HG03520 (cell line): Measurements from ENCODE around the gene TUBGCP5.
"Not testable (repeated sequence)": the region's sequence is repeated elsewhere in the genome, so short reads cannot be mapped to it uniquely, and the experiment has no call there.

Experiments
- ATAC-seq: cut with Tn5 transposase; IDR thresholded peaks from one replicate; pipeline ENCODE4 v1.9.1; 2021; ENCODE audit warnings: mild to moderate bottlenecking, moderate library complexity; ENCODE audit not compliant: unreplicated experiment

TUBGCP5 gene

DNA sequence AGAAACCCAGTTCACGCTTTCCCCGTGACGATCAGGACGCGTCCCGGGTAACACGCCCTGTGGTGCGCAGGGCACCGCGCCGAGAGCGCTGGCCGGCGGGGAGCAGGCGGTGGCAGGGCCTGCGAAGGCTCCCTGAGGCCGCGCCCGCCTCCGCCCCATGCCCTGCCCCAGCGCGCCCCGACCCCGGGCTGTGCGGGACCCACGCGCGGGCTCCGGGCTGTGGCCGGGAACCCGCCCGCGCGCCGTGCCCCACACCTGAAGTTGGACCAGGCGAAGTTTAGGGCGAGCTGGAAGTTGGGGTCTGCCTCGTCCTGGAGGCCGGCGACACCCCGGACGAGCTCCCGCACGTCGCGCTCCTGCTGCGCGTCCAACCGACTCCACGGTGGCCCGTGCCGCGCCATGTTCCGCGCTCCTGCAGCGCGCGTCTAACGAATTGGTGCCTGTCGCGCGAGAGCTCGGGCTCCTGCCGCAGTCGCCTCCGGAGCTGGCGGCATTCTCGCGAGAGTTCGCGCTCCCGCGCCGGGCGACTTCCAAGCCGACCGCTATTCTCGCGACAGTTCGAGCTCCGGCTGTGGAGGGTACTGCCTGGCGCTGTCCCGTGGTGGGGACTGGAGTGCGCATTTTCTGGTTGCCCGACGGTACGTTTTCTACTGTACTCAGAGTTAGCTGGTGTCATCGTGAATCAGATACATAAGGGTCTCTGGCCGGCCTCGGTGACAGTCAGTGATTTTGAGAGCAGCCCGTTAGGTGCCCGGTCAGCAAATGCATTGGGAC lies at the start of gene TUBGCP5:
TSS of gene TUBGCP5 (minus strand) at position 427 of the 774 bp plus-strand sequence. CDS start at position 401, 26 bp downstream.
- ATAC-seq = peak; percentile 89

GRCh38 chr15:23083115-23083514 lies 43.7 kb upstream of the TUBGCP5 start:
- ATAC-seq = no peak

DNA sequence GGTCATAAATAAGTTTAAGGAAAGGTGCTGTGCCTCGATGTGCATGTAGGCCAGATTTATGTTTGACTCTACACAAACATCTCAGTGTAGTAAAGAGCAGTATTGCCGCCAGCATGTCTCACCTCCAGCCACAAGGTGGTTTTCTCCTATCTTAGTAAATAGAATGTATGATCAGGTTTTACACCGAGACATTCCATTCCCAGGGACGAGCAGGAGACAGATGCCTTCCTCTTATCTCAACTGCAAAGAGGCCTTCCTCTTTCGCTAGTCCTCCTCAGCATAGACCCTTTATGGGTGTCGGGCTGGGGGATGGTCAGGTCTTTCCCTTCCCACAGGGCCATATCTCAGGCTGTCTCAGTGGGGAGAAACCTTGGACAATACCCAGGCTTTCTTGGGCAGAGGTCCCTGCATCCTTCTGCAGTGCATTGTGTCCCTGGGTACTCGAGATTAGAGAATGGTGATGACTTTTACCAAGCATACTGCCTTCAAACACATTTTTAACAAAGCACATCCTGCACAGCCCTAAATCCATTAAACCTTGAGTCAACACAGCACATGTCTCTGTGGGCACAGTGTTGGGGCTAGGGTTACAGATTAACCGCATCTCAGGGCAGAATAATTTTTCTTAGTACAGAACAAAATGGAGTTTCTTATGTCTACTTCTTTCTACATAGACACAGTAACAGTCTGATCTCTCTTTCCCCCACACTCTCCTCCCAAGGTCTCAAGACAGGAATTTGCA lies 42.8 kb upstream of the TUBGCP5 start:
- not testable (repeated sequence) for ATAC-seq

- ATAC-seq = no peak
Measured at GRCh38 chr15:23081271-23081670, 41.9 kb upstream of the TUBGCP5 start.

DNA sequence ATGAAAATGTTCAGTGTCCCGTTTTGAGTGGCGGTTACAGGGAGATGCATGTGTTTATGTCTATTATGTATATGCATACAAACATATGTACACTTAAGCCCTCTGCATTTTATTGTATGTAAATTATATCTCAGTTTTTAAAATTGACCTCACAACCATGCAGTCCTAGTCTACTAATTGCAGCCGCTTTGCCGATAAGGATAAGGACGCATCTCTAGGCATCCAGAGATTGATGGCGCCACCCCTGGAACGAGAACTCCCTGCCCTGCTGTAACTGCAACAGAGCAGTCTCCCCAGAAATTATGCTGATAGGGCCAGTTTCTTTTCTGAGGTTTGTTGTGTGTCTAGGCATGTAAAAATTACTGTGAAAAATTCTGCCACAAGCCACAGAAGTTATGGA lies 40.4 kb upstream of the TUBGCP5 start:
- ATAC-seq = no peak

GRCh38 chr15:23075927-23076326 lies 36.6 kb upstream of the TUBGCP5 start:
- ATAC-seq = no peak

- no peak for ATAC-seq
Measured at GRCh38 chr15:23074684-23075083, 35.3 kb upstream of the TUBGCP5 start.

DNA sequence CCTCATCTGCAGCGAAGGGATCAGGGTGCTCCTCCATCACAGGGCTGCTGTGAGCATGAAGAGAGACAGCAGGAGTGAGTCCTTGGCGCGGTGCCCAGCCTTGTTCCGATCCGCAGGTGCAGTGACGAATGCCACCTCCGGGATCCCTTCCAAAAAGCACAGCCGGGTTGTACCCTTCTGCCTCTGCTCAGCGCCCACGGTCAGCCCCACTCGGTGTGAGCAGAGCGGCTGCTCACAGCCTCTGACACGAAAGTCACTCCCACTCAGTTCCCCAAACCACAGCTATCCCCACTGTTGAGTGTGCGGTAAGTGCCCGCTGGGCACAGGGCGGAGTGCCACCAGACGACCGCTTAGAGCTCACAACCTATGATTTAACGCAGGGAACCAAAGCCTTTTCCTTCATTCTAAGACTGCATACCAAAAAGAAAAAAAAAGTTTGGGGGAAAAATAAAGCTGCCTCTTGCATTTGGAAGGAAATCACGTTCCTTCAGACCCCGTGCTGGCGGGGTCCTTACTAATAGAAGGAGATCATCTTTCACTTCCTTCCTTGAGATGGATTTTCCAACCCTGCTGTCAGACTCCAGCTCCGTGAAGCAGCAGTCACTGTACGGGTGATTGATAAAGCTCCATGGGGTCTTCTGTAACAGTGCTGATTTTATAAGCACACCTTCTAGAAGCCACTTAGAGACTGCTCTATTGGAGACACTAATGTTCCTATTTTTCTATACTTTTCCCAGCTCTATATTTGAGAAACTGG lies 34.7 kb upstream of the TUBGCP5 start:
- ATAC-seq = no peak

DNA sequence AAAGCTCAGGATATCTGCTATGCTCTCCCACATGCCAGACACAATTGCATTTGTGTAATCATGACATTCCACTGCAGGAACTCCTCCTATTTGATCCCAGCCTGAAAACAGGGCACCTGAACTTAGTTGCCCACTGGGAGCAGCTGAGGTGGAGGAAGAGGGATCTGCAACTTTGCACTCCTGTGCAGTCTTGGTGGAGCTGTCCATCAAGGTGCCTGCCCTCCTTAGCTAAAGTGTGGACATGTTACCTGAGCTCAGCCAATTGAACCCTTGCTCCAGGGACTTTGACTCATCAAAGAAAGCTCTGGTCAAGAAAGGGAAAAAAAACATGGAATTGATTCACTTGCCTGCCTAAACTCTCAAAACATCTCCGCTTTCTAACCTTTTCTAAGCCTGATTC lies 33.3 kb upstream of the TUBGCP5 start:
- ATAC-seq = no peak

GRCh38 chr15:23069496-23070166 lies 30.3 kb upstream of the TUBGCP5 start:
- no peak for ATAC-seq

DNA sequence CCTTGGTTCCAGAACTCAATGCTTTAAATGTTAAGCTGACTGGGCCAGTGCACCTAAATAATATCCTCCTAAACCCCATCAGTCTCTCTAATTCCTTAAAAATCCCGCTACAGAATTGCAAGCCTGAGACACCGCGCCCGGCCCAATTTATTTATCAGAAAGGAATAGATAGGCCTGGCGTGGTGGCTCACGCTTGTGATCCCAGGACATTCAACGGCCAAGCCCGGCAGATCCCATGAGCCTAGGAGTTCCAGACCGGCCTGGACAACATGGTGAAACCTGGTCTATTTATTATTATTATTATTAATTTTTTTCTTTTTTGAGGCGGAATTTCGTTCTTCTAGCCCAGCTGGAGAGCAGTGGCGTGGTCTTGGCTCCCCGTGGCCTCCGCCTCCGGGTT lies 28.0 kb upstream of the TUBGCP5 start:
- no peak for ATAC-seq

DNA sequence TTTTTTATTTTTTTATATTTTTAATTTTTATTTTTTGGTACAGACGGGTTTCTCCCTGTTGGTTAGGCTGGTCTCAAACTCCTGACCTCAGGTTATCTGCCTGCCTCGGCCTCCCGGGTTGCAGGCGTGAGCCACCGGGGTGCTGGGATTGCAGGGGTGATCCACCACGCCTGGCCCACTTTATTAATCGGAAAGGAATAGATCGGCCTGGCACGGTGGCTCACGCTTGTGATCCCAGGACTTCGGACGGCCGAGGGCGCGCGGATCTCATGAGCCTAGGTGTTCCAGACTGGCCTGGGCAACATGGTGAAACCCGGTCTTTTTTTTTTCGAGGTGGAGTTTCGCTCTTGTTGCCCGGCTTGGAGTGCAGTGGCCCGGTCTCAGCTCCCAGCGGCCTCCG lies 26.5 kb upstream of the TUBGCP5 start:
- no peak for ATAC-seq

DNA sequence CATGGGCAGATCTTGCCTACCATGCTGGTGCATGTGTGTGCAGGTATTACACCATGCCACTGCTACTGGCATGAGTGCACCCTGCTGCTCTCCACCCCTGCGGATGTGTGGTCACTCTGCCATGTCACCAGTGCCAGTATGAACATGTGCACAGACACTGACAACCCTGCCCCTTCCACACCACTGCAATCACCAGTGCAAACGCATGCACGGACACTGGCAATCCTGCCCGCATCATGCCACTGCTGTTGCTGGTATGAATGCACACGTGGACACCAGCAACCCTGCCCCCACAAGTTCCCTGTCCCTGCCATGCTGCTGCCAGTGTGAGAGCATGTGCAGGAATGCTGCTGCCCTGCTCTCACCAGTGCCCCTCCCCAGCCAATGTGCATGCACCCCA lies 24.8 kb upstream of the TUBGCP5 start:
- ATAC-seq = no peak

DNA sequence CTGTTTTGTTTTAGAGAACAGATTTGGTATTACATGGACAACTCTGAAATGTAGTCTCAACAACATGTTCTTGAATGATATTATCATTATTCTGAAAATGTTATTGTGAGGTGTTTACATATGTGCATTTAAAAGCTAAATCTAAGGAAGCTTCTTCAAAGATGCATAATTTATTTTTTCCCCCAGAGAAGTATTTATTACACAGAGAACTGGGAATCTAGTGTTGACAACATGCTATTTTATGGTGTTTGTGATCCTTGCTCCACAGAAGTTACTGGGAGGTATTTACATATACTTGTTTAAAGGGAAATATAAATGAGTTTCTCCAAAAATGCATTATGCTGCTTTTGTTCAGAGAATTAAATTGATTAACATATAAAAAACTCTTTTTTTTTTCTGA lies 18.3 kb upstream of the TUBGCP5 start:
- no peak for ATAC-seq

- no peak for ATAC-seq
Measured at GRCh38 chr15:23055316-23055715, 15.9 kb upstream of the TUBGCP5 start.

DNA sequence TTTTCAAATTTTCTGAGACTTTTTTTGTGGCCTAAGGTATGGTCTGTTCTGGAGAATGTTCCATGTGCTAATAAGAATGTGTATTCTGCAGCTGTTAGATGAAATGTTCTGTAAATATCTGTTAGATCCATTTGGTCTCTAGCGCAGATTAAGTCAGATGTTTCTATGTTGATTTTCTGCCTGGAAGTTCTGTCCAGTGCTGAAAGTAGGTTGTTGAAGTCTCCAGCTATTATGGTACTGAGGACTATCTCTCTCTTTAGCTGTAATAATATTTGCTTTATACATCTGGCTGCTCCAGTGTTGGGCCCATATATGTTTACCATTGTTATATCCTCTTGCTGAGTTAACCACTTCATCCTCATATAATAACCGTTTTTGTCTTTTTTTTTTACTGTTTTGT lies 13.2 kb upstream of the TUBGCP5 start:
- no peak for ATAC-seq

- ATAC-seq = no peak
Measured at GRCh38 chr15:23050708-23051107, 11.3 kb upstream of the TUBGCP5 start.

DNA sequence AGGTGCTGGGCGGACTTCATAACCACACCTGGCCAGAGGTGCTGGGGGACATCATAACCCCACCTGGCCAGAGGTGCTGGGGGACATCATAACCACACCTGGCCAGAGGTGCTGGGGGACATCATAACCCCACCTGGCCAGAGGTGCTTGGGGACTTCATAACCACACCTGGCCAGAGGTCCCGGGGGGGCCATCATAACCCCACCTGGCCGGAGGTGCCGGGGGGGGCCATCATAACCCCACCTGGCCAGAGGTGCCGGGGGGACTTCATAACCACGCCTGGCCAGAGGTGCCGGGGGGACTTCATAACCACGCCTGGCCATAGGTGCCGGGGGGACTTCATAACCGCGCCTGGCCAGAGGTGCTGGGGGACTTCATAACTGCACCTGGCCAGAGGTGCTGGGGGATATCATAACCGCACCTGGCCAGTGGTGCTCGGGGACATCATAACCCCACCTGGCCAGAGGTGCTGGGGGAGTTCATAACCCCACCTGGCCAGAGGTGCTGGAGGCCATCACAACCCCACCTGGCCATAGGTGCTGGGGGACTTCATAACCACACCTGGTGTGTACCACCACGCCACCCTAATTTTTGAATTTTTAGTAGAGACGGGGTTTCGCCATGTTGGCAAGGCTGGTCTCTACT lies 10.7 kb upstream of the TUBGCP5 start:
- no peak for ATAC-seq

GRCh38 chr15:23048572-23049282 lies 9.4 kb upstream of the TUBGCP5 start:
- ATAC-seq = not testable (repeated sequence)

DNA sequence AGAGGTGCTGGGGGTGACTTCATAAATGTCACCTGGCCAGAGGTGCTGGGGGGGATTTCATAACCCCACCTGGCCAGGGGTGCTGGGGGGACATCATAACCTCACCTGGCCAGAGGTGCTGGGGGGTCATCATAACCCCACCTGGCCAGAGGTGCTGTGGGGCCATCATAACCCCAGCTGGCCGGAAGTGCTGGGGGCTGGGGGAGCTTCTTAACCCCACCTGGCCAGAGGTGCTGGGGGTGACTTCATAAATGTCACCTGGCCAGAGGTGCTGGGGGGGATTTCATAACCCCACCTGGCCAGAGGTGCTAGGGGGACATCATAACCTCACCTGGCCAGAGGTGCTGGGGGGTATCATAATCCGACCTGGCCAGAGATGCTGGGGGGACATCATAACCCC lies 4.6 kb upstream of the TUBGCP5 start:
- ATAC-seq = not testable (repeated sequence)
